Stimulated activated CD4-positive, alpha-beta T cell treated with anti-CD3 and anti-CD28 coated beads, Interleukin-2, amount 100 ng/mL, for 48 hours (primary cell): ENCODE measurements around the gene TMEM272.
"Not testable (repeated sequence)": the region's sequence is repeated elsewhere in the genome, so short reads cannot be mapped to it uniquely, and the experiment has no call there.

Source experiments
- DNase-seq, 2 donors: peaks; one replicate each; pipeline ENCODE4 v3.0.0-alpha.2; 2020

TMEM272 gene

DNA sequence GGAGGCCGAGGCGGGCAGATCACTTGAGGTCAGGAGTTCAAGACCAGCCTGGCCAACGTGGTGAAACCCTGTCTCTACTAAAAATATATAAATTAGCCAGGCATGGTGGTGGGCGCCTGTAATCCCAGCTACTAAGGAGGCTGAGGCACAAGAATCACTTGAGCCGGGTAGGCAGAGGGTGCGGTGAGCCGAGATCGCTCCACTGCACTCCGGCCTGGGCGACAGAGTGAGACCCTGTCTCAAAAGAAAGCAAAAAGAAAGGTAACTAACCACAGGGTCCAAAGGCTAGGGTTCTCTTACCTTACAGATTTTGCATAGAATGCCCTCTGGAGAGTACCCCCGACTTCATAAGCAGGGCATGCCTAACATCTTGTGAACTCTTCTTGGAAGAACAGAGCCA is 20.3 kb downstream of the TMEM272 start:
- DNase-seq = not testable (repeated sequence)

DNA sequence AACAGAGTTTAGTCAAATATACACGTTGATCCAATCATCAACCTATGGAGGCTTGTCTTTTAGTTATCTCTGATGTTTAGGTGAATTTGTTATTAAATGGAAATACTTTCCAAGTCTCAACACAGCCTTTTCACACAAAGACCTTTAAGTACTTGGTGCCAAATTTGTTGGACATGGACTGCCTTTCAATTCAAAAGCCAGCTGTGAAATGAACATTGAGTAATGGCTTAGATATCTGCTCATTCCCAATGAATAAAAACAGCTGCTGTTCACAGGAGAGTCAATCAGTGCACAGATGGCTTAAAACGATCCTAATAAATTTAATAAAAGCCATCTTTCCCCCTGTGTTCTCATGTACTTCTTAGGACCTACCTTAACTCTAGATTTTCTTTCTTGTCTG is 21.1 kb downstream of the TMEM272 start:
- no peak for DNase-seq

DNA sequence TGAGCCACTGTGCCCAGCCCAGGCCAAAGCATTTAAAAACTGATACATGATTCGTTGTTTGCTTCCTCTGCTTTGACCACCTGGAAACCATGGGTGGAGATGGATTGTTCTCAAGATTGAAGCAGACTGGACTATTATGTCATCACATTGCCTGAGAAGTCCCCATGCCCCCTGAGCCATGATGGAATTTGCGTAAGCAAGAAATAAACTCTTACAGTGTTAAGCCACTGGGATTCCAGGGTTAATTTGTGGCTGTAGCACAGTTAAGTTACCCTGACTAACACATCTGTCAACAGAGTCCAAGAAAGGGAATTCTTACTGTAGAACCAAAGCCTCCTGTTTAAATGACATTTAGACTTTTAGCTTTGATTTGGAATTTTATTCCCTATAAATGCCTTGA is 21.6 kb downstream of the TMEM272 start:
- no peak for DNase-seq

DNA sequence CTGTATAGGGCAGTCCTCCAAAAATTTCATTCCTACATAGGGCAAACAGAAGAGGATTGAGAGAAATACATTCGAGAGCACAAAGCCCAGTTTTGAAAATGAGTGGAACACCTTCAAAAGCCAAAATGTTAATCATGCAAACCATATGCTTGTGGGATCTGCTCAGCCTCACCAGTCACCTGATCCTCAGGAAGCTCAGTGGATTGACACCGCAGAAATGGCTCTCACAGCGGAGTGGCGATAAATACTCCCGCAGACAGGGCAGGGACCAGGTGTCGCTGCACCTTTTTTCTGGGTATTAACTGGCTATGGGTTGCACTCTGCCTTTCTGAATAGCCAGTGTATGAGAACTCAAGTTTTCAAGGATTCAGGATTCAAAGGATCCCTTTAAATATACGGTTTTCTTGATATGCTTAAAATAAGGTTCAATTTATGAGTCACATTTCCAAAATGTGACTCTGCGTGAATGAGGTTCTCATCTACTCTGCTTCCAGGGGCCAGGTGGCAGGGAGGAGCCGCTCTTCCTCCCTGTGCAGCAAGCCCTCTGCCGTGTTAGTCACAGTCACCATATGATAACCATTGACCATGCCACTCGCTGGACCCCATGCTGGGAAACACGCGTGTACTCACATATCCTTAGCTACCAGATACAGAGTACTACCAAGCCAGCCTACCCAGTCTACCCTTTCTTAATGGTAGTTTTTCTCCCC is 22.7 kb downstream of the TMEM272 start:
- DNase-seq = no peak

DNA sequence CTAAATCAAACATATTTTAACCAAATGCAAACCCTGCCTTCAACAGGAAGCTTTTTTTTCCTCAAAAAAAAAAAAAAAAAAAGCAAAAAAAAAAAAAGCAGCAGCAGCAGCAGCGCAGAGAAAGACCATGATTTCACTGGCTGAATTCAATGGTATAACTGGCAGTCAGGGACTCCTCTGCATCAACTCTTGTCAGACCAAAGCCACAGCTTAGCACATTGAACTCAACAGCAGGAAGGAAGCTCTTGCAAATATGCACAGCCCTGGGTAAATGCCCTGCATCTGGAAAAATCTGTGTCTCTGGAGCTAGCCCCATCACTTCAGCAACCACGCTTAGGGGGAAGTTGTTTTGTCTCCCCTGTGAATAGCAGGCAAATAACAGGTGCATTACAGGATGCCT is 23.4 kb downstream of the TMEM272 start:
- no peak for DNase-seq

DNA sequence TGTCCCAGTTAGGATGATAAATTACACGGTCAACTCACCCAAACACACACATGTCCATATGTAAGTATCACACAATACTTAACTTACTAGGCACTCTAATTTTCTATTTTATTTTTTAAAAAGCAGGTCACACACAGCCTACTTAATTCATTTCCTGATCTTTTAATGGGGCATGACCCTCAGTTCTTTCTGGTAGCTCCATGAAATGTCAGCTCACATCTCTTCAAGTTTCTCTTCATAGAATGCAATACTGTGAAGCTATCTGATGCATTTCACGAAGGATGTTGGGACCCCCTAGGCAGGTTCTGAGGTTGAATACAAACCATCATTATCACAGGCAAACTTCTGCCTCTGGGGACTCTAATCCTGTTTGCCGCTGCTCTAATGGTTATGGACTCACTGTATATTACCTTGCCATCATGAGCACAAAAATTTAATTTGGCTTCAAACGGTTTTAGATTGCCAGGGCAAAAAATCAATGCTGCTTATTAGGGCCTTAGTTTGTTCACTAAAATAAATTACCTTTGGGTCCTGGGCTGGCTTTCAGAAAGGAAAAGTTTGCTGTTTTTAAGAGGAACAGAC is 24.9 kb downstream of the TMEM272 start:
- DNase-seq = no peak

DNA sequence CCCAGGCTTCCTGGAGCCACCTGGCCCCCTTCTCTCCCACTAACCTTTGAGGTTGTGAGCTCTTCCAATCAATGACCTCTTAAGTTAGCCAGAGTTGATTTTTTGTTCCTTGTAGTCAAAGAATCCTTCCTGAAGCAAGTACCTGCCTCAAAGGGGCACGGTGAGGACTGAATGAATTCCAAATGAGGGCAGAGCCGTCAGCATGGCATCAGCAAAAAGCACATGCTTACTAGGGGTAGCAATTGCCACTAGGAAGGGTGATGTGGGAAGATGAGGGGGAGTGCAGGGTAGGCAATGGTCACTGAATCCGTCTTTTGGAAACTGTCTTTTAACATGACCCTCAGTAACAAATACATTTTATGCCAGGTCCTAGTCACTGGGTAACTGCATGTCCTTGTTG is 25.4 kb downstream of the TMEM272 start:
- DNase-seq = no peak

DNA sequence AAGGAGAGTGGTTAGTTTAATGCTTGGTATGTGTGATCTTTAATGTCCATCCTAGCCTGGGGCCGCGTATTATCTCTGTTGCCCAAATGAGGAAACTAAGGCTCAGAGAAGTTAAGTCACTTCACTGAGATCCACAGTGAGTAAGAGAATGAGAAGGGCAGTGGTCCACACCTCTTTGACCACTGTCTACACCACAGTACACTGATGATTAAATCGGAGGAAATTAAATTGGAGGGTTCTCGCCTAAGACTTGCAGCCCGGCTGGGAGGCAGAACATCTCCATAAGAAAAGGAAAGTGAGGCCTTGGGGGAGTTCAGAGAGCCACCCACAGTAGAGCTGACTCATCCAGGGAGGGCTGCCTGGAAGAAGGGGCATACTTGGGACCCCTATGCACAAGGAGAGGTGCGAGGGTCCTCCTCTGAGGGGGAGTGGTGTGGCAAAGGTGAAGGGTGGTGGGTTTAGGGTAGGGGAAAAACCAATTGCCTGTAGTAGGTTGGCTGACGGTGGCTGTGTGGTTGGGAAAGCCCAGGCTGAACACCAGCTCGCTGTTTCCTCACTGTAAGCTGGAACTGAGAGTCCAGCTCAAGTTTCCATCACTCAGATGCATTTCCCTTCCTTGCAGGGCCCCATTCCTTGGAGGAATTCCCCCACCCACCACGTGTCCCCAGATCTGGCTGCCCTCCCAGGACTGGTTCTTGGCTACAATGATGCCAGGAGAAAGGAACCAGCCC is 26.0 kb downstream of the TMEM272 start:
- peak in 1 of 2 donors; percentile 55 for DNase-seq

DNA sequence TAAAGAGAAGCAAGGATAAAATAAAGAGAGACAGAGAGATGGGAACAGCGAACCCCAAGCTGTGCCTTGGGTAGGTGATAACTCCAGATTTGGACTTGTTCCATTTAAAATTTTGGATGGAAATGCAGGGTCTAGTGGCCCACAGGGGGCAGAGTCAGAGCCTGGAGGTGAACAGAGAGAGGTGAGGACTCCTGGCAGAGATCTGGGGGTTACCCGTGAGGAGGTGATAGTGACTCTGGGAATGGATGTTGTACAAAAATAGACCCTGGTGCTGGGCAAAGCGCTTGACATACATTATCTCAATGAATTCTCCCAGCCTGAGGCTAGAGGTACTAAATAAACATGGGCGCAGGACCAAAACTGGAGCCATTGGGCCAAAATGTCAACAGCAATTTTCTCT is 26.7 kb downstream of the TMEM272 start:
- DNase-seq = no peak

DNA sequence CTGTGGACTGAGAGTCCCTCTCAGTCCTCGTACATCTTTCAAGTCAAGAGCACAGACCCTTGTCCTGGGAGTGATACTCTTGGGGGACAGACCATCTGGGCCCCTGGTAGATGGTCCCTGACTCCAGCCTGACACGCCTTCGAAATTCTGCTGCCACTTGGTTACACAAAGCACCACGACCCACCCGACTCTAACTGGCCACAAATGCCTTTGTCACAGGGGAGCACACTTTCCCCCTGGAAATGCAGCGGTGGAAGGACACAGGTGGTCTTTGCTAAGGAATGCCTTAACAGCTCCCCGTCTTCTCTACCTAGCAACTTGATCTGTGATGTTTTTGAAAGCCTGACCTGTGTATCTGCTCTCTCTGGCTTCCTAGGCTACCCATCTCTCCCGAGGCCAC is 27.3 kb downstream of the TMEM272 start:
- DNase-seq = no peak

DNA sequence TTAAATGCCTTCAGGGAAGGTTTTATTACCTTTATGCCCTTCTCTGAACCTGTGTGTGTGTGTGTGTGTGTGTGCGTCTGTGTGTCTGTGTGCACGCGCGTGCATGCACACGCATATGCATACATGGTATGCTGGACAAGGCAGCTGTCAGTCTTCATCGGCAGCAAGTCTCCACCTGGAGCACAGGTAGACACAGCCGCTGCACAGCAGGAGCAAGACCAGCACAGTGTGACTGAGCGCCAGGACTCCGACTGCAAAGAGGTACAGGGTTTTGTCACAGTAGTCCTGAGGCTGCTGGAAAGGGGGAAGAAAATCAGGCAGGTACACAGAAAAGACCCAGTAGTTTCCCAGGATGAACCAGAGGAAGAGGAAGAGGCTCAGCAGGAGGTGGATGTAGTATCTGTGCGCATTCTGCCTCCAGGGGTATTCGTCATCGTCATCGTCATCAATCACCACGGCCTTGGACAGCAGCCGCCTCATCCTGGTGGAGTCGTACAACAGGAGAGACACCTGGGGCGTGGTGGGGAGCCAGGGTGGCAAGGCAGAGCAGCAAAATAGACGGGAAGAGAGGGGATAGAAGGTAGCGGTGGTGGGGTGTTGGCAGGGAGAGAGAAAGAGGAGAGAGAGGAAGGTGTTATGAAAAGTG is 28.2 kb downstream of the TMEM272 start:
- DNase-seq = no peak

DNA sequence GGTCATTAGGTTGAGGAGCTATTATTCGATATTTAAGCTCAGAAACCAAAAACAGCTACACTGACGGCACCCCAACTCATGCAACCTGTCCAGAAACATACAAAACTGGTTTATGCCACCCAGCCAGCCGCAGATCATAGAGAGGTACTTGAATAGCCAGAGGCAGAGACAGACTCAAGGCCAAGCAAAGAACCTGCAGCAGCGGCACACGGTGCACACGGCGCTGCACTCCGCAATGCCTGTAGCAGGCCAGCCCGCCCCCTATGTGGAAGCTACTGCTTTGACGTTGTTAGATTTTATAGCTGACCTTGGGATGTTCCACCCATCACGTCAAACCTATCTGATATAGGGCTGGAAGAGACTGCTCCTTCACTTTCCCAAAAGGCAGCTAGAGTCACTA is 29.1 kb downstream of the TMEM272 start:
- DNase-seq = no peak

DNA sequence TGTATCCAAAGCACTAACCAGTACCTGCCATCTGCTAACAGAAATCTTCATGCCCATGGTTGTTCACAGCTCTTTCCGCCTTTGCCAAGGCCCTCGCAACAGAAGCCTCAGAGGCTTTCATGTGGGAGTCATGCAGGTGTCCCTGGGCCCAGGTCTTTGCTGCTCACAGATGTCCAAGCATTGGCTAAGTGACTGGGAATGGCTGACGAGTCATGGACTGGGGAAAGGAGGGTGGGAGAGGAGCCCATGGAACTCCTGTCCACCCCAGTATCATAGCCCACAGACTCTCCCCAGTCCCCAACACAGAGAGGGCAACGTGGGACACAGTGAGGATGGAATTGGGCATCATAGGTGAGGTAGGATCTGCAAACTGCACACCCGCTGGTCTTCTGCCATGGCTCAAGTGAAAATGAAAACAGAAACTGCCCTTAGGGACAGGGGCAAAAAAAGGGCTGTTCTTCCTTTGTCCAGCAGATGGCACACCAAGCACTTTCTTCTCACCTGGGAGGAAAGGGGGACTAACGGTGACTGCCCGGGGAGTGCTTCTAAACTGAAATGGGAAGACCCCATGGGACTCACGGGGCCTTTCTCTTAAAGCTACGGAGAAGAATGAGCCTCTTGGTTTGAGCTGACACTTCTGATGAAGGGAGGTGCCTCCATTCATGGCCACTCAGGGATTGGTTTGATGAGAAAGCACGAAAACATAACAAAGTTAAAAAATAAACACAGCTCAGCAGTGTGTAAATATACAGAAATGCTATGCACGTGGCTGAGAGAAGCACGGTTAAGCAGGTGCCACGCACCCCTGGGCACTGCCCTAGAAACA is 29.9 kb downstream of the TMEM272 start:
- DNase-seq = peak; percentile 67 to 72

DNA sequence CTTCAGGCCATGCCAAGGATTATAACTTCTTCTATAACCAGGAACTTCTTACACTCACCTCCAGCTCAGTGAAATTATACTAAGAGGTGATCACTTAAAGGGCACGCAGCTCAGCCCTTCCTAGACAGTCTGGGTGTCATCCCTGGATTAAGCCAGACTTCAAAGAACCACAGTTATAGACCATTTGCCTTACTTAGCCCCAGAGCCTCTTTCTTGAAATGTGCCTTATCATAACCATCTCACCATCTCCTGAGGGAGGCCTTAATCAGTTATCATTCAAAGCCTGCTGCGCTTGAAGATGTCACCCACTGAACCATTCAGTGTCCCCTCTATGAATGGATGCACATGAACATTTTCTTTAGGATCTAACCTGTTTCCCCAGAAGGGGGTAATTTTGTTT is 30.9 kb downstream of the TMEM272 start:
- no peak for DNase-seq

DNA sequence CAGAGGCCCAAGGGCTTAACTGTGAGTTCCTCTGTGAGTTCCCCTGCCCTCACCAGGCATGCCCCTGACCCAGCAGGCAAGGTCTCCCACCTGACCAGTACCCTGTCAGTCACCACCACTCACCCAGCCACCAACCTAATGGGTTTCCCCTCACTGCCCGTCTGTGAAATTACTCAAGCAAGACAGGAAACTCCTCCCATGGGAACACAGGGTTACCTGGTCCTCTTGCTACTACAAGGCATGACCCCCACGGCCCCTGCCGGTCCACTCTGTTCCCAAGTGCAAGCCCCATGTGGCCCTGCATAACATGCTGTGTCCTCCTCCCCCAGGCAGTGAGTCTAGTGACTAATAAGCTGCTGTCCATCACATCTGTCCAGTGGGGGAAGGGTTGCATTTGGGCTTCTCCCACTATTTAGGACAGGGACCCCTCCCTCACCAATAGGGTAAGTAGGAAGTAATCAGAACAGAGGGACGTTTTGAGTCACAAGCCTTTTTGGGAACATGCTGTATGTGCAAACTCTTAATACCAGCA is 33.0 kb downstream of the TMEM272 start:
- no peak for DNase-seq

DNA sequence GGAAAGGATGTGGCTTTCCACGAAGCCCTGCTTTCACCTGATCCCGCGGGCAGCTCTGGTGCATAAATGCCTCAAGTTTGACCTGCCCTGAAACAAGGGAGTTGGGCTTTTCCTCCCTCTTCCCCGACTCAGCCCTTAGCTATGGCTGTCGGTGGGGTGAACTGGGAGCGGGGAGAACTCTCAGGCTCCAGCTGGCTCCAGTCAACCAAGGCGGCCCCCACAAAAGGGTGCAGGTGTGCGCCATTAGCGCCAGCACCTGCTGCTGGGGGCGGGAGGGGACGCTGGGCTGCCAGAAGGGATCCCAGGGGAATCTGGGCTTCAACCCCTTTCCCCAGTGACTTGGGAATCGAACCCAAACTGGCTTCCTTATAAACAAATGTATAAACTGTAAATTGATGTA is 33.9 kb downstream of the TMEM272 start:
- DNase-seq = no peak

DNA sequence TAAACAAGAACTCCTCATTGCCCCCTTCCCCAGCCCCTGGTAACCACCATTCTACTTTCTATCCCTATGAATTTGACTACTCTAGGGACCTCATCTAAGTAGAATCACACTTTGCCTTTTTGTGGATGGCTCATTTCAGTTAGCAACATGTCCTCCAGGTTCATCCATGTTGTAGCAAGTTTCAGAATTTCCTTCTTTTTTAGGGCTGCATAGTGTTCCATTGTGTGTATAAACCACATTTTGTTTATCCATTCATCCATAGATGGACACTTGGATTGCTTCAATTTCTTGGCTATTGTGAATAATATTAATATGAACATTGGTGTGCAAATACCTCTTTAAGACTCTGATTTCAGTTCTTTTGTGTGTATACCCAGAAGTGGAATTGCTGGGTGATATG is 36.2 kb downstream of the TMEM272 start:
- no peak for DNase-seq

DNA sequence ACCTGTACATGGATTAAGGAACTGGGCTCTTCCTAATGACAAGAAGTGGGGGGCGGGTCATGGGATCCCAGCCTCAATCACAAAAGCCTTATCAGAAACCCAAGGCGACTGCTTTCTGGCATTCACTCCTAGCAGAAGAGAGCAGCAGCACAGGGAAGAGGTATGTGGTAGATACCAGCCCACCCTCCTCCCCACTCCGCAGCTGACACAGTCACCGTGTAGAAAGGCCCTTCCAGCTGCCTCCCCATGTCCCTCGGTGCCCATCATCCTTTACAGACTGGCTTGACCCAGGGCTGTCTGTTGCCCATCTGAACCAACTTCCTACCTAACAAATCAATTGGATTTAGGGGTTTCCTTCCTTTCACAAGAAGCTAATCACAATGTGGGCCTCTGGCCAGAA is 37.9 kb downstream of the TMEM272 start:
- DNase-seq = no peak

DNA sequence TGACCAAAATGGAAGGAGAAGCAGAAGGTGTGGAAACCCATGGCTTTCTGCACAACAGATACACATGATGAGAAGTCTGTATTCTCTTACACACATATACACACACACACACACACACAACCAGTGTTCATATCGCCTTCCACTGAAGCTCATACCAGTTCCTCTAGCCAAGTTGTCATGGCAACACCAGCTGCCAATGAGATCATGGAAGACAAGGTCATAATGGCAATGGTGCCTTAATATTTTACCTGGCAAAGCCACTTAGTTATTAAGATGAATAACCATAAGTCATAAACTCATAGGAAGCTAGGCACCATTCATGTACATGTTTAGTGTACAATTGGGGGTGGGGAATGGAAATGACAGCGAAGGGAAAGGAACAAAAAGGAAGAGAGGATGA is 38.4 kb downstream of the TMEM272 start:
- no peak for DNase-seq

DNA sequence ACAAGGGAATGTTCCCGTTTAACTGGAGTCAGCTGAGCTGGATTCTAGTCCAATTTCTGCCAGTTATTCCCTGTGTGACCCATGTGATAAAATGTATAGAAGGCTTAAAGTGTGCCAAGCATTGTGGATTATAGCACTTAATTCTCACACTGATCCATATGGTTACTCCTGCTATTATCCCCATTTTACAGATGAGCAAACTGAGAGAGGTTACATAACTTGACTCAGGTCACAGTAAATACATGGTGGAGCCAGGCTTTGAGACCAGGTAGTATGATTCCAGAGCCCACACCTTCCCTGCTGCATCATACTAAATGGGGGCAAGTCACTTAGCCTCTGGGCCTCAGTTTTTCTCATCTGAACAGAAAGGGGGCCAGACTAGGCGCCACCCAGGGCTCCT is 39.1 kb downstream of the TMEM272 start:
- no peak for DNase-seq

DNA sequence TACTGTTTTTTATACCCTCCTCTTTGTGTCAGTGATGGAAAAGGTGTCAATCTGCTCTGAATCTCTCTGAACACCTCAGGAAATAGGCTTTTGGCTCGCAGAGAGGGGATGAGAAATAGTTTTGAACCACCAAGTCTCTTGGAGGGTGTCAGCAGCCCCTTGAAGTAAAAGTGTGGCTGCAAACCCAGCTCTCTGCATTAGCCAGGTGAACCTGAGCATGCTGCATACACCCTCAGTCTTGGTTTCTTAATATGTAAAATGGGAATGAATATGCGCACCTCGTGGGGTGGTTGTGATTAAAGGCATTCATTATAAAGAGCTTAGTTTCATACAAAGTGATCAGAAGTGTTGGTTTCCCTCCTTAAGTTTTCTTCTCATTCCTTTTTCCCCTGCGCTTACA is 39.7 kb downstream of the TMEM272 start:
- no peak for DNase-seq

DNA sequence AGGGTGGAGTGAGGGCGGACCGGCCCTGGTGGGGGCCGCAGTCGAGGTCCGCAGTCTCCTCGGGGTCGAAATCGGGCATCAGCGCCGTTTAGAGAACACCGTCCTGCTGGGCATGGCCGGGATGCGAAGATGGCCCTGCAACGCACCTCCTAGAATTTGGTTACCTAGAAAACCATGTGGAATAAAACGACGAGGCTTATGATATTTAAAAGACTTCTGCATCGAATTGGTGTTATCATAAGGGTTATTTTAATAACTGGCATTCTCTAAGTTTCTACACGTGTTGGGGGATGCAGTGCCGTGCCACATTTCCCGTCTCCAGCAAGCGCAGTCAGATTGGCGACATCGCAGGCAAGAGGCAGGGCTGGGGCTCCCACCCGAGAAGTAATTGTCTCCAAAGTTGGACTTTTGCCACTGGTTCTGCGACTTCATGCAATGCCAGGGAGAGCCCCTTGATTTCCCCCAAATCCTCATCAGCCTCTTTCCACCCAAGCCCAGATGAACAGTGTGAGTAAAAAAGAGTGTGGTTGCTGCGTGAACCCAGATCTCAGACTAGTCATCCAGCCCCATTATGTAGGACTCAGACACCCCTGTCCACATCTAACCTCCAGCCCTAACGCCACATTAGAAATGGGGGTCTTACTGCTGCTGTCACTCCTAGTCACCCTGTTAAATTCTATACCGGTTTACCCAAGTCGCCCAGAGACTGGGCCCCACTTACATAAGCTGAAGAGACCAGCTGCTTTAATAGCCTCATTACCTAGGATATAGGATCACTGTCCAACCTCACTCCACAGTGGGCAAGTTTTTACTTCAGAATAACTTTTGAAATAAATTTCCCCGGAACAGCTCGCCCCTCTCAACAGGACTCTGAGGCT is 40.4 kb downstream of the TMEM272 start:
- no peak for DNase-seq
